NB4 (cell line): ENCODE measurements around the gene COX6B2.
"Not testable (repeated sequence)": the region's sequence is repeated elsewhere in the genome, so short reads cannot be mapped to it uniquely, and the experiment has no call there.

Experiments
- DNase-seq: peaks from one replicate; pipeline ENCODE4 v3.0.0; 2010; ENCODE audit warnings: low read depth
- H3K4me3 ChIP-seq: one replicate; pipeline ENCODE4 v1.5.1; 2011; ENCODE audit warnings: mild to moderate bottlenecking, low read depth, low read length, moderate library complexity
- MYC ChIP-seq: IDR thresholded peaks from 2 replicates; pipeline ENCODE4 v1.6.1; 2011; ENCODE audit warnings: low read depth, low read length
- POLR2A ChIP-seq: IDR thresholded peaks from 2 replicates; pipeline ENCODE4 v1.6.1; 2011; ENCODE audit warnings: mild to moderate bottlenecking; ENCODE audit not compliant: insufficient read length; ENCODE audit errors: extremely low read depth
- TF ChIP-seq, protein P1 (sequence below): IDR thresholded peaks from one replicate; pipeline ENCODE4 v1.5.1; 2012; ENCODE audit warnings: low read depth, low read length
- TF ChIP-seq, protein P2 (sequence below): IDR thresholded peaks from 2 replicates; pipeline ENCODE4 v1.6.1; 2011; ENCODE audit warnings: low read depth, low read length

Gene COX6B2, protein sequence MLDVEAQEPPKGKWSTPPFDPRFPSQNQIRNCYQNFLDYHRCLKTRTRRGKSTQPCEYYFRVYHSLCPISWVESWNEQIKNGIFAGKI

DNA sequence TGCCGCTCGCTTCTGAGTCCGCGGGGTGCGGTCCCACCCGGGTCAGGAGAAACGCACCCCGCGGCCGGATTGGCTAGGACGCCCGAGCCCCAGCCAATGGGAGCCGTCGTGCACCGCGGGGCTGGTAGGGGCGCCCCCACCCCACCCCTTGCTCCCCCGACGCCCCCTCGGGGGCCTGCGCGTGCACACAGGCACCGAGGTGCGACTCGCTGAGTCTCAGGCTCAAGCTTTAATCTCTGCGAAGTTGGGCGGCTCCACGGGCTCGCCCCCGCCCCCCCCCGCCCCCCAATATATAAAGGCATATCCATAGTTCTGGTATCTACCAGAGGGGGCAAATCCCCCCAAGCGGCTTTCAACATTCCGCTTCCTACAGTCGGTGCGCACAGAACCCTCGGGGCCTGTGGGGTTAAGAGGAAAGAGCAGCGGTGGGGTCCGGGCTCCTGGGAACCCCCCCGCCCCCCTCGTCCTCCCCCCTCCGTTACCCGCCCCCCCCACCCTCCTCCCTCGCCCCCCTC is at the start of gene COX6B2:
Gene COX6B2 (minus strand): TSS at position 22 of the 515 bp plus-strand sequence. CDS start 198 bp downstream, outside the sequence.
- no peak for DNase-seq
- TF ChIP-seq, protein P1, sequence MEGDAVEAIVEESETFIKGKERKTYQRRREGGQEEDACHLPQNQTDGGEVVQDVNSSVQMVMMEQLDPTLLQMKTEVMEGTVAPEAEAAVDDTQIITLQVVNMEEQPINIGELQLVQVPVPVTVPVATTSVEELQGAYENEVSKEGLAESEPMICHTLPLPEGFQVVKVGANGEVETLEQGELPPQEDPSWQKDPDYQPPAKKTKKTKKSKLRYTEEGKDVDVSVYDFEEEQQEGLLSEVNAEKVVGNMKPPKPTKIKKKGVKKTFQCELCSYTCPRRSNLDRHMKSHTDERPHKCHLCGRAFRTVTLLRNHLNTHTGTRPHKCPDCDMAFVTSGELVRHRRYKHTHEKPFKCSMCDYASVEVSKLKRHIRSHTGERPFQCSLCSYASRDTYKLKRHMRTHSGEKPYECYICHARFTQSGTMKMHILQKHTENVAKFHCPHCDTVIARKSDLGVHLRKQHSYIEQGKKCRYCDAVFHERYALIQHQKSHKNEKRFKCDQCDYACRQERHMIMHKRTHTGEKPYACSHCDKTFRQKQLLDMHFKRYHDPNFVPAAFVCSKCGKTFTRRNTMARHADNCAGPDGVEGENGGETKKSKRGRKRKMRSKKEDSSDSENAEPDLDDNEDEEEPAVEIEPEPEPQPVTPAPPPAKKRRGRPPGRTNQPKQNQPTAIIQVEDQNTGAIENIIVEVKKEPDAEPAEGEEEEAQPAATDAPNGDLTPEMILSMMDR: no peak
- TF ChIP-seq, protein P2, sequence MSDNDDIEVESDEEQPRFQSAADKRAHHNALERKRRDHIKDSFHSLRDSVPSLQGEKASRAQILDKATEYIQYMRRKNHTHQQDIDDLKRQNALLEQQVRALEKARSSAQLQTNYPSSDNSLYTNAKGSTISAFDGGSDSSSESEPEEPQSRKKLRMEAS: no peak
- TF ChIP-seq MYC (no peak), POLR2A (no peak)
- H3K4me3 ChIP-seq: no peak within 1 kb of the TSS

DNA sequence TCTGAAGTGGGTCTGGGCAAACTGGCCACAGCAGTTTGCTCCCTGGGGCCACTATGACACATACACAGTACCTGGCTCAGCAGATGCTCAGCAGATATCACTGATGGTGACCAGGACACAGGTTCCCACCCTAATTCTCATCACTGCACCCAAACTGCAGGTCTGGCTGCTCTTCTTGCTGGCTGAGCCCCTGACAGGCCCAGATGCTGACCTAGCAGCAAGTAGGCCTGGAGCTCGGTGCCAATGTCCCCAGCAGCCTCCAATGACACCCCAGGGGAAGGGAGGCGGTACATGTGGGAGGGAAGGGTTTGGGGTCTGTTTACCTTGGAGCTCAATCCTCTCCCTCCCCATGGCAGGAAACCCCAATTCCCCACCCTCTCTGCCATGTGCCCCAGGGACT is 48.0 kb upstream of the COX6B2 start:
- no peak for DNase-seq
- H3K4me3 ChIP-seq: no peak overlapping the region
- TF ChIP-seq, protein P2: no peak
- no peak for TF ChIP-seq MYC
- TF ChIP-seq POLR2A: no peak
- TF ChIP-seq, protein P1: no peak

DNA sequence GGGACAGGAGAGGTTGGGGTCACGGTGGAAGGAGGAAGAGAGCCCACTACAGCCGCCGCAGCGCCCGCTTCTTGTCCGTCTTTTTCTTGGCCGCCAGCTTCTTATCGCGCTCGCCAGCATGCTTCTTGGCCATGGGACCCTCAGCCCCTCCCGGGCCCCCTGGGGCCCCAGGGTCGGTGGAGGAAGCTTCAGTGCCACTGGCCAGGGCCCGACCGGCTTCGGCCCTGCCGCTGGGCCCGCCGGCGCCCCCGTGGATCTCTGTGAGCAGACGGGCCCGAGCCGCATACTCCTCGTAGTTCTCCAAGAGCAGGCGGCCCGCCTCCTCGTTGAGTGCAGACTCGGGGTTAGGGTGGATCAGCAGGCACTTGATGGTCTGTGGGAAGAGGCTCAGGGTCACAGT is 46.9 kb upstream of the COX6B2 start:
- H3K4me3 ChIP-seq, DNase-seq: not testable (repeated sequence)

DNA sequence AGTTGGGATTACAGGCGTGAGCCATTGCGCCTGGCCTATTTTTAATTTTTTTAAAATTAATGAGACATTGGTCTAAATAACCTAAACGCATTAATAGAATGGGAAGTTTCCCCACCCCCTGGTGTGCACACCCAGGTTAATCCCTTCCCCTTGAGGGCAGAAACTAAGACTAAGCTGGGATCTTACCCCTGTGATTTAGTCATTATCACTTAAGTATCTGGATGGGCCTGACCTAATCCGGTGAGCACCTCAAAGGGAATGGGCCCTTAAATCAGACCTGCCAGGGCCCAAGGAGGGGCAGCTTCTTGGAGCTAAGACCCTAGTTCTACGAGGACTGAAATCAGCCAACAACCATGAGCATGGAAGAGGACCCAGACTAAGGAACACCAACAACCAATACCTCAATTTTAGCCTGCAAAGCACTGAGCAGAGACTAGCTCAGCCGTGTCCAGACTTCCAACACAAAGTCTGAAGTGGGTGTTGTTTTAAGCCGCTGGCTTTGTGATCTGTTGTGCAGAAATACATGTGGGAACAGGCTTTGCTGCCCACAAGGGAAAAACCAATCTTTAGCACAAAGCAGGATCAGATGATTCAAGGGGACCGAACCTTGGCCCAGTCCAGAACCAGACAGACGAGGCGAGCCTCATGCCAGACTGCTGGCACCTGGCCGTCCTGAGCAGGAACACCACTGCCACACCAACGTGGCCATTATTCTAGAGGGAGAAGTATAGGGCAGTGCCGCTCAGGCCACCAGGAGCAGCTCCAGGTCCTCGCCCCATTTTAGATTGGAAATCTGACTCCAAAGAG is 46.0 kb upstream of the COX6B2 start:
- no peak for DNase-seq
- TF ChIP-seq, protein P1: no peak
- TF ChIP-seq MYC: no peak
- TF ChIP-seq POLR2A: no peak
- TF ChIP-seq, protein P2: no peak
- H3K4me3 ChIP-seq: no peak overlapping the region

DNA sequence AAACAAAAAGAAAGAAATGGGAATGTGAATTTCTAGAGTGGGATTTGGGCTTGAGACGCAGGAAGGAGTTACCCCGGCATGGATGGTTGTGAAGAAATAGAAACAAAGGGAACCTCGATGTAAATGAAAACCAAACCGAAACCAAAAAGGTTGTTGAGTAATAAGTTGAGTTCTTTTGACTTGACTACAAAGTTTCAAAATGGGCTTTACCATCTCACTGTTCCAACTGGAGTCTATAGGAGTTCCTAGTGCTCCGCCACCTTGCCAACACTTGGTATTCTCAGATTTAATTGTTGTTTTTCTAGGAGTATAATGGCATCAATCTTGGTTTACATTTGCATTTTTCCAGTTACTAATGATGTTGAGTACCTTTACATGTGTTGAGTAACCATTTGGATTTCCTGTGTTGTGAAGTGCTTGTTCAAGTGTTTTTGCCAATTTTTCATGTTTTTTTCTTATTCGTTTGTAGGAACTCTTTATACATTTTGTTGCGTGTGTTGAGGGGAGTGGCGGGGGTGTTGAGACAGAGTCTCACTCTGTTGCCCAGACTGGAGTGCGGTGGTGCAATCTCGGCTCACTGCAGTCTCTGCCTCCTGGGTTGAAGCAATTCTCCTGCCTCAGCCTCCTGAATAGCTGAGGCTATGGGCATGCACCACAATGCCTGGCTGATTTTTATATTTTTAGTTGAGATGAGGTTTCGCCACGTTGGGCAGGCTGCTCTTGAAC is 43.8 kb upstream of the COX6B2 start:
- TF ChIP-seq POLR2A (no peak), MYC (no peak)
- TF ChIP-seq, protein P2: no peak
- TF ChIP-seq, protein P1: no peak
- no peak for DNase-seq
- no peak overlapping the region for H3K4me3 ChIP-seq

DNA sequence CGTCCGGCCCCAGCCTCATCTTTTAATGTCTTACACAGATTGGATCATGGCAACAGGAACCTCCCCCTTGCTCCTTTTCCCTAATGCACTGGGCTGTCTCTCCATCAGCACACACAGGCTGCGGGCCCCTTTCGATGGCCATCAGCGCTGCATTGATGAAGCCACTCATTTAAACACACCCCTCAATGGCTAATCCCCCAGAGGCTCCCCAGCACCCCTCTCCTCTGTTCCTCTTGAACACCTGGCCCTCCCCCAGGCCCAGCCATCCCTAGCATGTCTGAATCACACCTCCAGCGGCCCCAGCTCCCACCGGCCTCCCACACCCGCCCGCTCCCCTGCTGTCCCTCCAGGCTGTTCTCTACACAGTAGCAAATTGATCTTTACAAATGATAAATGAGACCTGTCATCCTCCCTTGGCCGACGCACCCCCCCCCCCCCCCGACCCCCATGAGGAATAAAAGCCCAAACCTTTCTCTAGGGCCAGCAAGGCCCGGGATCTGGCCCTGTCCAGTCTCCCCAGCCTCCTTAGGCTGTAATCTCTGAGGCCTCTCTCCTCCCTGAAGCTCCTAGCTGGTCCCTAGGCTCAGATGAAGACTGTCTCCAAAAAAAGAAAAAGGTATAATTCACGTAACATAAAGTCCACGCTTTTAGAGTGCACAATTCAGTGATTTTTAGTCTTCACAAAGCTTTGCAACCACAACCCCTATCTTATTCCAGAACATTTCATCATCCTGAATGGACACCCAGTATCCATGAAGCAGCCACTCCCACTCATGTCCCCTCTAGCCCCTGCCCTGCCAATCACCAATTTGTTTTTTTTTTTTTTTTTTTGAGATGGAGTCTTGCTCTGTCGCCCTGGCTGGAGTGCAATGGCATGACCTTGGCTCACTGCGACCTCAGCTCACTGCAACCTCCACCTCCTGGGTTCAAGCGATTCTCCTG is 38.6 kb upstream of the COX6B2 start:
- TF ChIP-seq POLR2A (no peak), MYC (no peak)
- TF ChIP-seq, protein P1: no peak
- TF ChIP-seq, protein P2: no peak
- DNase-seq: no peak
- H3K4me3 ChIP-seq: no peak overlapping the region
